CD4-positive, alpha-beta T cell treated with Interleukin-1 beta for 1 hour (primary cell): ENCODE measurements around the gene TAF5.
"Not testable (repeated sequence)": the region's sequence is repeated elsewhere in the genome, so short reads cannot be mapped to it uniquely, and the experiment has no call there.

Experiments
- DNase-seq, 2 donors: peaks; one replicate each; pipeline ENCODE4 v3.0.0-alpha.2; 2020 to 2022

The TAF5 gene

GRCh38 chr10:103415581-103415980 lies 47.8 kb downstream of the TAF5 start:
- DNase-seq, result no peak

GRCh38 chr10:103416436-103417147 lies 48.8 kb downstream of the TAF5 start:
- DNase-seq, result peak; percentile 60 to 73

GRCh38 chr10:103417148-103417469 lies 49.3 kb downstream of the TAF5 start:
- DNase-seq, result not testable (repeated sequence)

- DNase-seq, result no peak
These were observed 49.8 kb downstream of the TAF5 start for GRCh38 chr10:103417601-103418000.

- no peak for DNase-seq
These were observed 51.3 kb downstream of the TAF5 start for GRCh38 chr10:103419101-103419500.

GRCh38 chr10:103423748-103424147 lies 56.0 kb downstream of the TAF5 start:
- DNase-seq, result no peak

- DNase-seq, result no peak
These were observed 60.1 kb downstream of the TAF5 start for GRCh38 chr10:103427866-103428265.

- DNase-seq, result no peak
These were observed 61.3 kb downstream of the TAF5 start for GRCh38 chr10:103428989-103429643.

GRCh38 chr10:103429647-103430046 lies 61.9 kb downstream of the TAF5 start:
- DNase-seq, result no peak

GRCh38 chr10:103431902-103432301 lies 64.1 kb downstream of the TAF5 start:
- no peak for DNase-seq

GRCh38 chr10:103433858-103434257 lies 66.1 kb downstream of the TAF5 start:
- peak in 1 of 2 donors; percentile 11 for DNase-seq
